OCI-LY1 (cell line): ENCODE results near the gene TMEM236.

Source experiments
- H2AFZ ChIP-seq: fragments of 200-600 bp; sonication (generic), shearing (Covaris generic); 2 replicates; pipeline ENCODE4 v1.6.0; 2014; ENCODE audit warnings: antibody characterized with exemption, mild to moderate bottlenecking, low read length
- H3F3A ChIP-seq: fragments of 200-600 bp; sonication (generic), shearing (Covaris generic); 2 replicates; pipeline ENCODE4 v1.6.0; 2014; ENCODE audit warnings: mild to moderate bottlenecking, antibody characterized with exemption, low read length, moderate library complexity; ENCODE audit not compliant: insufficient read depth
- H3K27ac ChIP-seq: fragments of 200-600 bp; sonication (generic); 2 replicates; pipeline ENCODE4 v1.5.1; 2014; ENCODE audit warnings: low read length, mixed run types, mild to moderate bottlenecking, low read depth; ENCODE audit not compliant: poor library complexity, severe bottlenecking
- H3K27me3 ChIP-seq: fragments of 200-600 bp; sonication (generic); 2 replicates; pipeline ENCODE4 v1.6.0; 2014; ENCODE audit warnings: antibody characterized with exemption, mild to moderate bottlenecking, low read length, moderate library complexity; ENCODE audit not compliant: insufficient read depth
- H3K36me3 ChIP-seq: fragments of 200-600 bp; sonication (generic); 2 replicates; pipeline ENCODE4 v1.6.1; 2014; ENCODE audit warnings: mild to moderate bottlenecking, antibody characterized with exemption, low read length, moderate library complexity, mixed read lengths; ENCODE audit not compliant: insufficient read depth
- H3K4me1 ChIP-seq: fragments of 200-600 bp; sonication (generic); 2 replicates; pipeline ENCODE4 v1.5.1; 2014; ENCODE audit warnings: mild to moderate bottlenecking, low read length, moderate library complexity; ENCODE audit not compliant: insufficient read depth, severe bottlenecking
- H3K4me2 ChIP-seq: fragments of 200-600 bp; sonication (generic), shearing (Covaris generic); 2 replicates; pipeline ENCODE4 v1.6.1; 2014; ENCODE audit warnings: low read length
- H3K4me3 ChIP-seq: fragments of 200-600 bp; sonication (generic); 2 replicates; pipeline ENCODE4 v1.5.1; 2014; ENCODE audit warnings: low read length, low read depth, mild to moderate bottlenecking, mixed read lengths; ENCODE audit not compliant: poor library complexity, severe bottlenecking
- H3K79me2 ChIP-seq: fragments of 200-600 bp; shearing (Covaris generic); 2 replicates; pipeline ENCODE4 v1.6.1; 2016; ENCODE audit warnings: mixed run types, low read length, mixed read lengths; ENCODE audit not compliant: insufficient read depth
- H3K9ac ChIP-seq: fragments of 200-600 bp; sonication (generic), shearing (Covaris generic); 2 replicates; pipeline ENCODE4 v1.6.1; 2014; ENCODE audit warnings: mild to moderate bottlenecking, low read length, mixed read lengths
- H3K9me2 ChIP-seq: fragments of 200-600 bp; sonication (generic), shearing (Covaris generic); 2 replicates; pipeline ENCODE4 v1.6.1; 2014; ENCODE audit warnings: low read depth, mild to moderate bottlenecking, low read length, mixed read lengths
- H3K9me3 ChIP-seq: fragments of 200-600 bp; shearing (Covaris generic); 2 replicates; pipeline ENCODE4 v1.6.1; 2014; ENCODE audit warnings: low read length, mixed read lengths
- H4K20me1 ChIP-seq: fragments of 200-600 bp; sonication (generic), shearing (Covaris generic); 2 replicates; pipeline ENCODE4 v1.6.0; 2016; ENCODE audit warnings: mild to moderate bottlenecking, low read length; ENCODE audit not compliant: insufficient read depth
- EZH2 ChIP-seq: fragments of 200-600 bp; sonication (generic), shearing (Covaris generic); IDR thresholded peaks from 2 replicates; pipeline ENCODE4 v1.8.0; 2017; ENCODE audit warnings: borderline replicate concordance, mixed run types, mild to moderate bottlenecking, antibody characterized with exemption, low read length, moderate library complexity, mixed read lengths
- TF ChIP-seq, protein P1 (sequence below): fragments of 200-600 bp; sonication (generic), shearing (Covaris generic); IDR thresholded peaks from 2 replicates; pipeline ENCODE4 v1.5.1; 2017; ENCODE audit warnings: mild to moderate bottlenecking, antibody characterized with exemption, low read length, moderate library complexity, mixed read lengths

The TMEM236 gene

DNA sequence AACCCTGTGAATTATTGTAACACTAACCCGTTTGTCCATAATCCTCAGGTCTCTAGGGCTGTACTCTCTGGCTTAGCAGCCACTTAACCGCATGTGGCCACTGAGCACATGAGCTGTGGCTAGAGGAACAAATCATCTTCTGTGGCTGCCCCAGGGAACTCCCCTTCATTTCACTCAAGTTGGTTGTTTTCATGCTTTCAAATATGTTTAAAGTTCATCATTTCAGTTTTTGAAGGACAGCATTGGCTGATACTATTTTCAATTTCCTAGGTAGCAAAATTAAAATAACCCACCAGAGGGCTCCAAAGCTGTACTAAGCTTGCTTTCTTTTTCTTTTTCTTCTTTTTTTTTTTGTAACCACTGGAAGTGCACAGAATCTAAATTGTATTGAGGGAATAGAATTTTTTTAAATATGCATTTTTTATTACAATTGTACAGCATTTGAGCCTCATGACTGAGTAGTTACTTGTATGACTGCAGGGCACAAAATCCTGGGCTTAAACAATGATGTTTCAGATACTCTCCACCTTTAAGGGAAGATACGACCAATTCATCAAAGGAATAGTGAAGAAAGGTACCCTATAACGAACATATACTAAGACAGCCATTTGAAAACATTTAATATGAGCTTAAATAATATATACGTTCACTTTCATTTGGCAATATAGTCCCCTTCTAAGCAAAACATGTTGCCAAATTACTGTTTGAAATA lies 95.7 kb downstream of the TMEM236 start:
- Histone ChIP-seq H4K20me1 (no peaks in the 10 kb centered on the region), H3K4me2 (no peak overlapping the region), H3K27me3 (no peaks in the 10 kb centered on the region), H2AFZ (no peak overlapping the region), H3K9ac (no peak overlapping the region), H3K4me3 (no peak overlapping the region), H3K27ac (no peak overlapping the region), H3K4me1 (no peaks in the 10 kb centered on the region), H3K79me2 (no peaks in the 10 kb centered on the region), H3F3A (no peaks in the 10 kb centered on the region), H3K9me2 (no peaks in the 10 kb centered on the region), H3K9me3 (no peaks in the 10 kb centered on the region), H3K36me3 (no peaks in the 10 kb centered on the region)
- TF ChIP-seq, protein P1, sequence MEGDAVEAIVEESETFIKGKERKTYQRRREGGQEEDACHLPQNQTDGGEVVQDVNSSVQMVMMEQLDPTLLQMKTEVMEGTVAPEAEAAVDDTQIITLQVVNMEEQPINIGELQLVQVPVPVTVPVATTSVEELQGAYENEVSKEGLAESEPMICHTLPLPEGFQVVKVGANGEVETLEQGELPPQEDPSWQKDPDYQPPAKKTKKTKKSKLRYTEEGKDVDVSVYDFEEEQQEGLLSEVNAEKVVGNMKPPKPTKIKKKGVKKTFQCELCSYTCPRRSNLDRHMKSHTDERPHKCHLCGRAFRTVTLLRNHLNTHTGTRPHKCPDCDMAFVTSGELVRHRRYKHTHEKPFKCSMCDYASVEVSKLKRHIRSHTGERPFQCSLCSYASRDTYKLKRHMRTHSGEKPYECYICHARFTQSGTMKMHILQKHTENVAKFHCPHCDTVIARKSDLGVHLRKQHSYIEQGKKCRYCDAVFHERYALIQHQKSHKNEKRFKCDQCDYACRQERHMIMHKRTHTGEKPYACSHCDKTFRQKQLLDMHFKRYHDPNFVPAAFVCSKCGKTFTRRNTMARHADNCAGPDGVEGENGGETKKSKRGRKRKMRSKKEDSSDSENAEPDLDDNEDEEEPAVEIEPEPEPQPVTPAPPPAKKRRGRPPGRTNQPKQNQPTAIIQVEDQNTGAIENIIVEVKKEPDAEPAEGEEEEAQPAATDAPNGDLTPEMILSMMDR, result peak; percentile 49
- no peak for TF ChIP-seq EZH2

DNA sequence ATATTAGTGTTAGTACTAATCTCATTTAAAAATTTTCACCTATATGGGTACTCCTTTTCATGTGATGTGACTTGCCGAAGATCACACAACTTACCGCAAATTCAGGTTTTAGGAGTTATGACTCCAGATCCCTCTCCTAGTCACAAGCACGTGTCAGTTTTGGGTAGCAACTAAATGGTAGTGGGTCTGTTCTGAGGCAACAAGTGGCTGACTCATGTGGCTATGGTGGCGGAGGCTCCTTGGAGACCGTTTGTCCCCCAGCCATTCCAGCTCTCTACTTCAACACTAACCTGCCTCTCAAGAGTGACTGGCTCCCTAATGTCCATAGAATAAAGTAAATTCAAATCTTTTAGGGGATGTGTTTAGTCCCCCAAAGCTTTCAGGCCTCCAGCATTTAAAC lies 96.6 kb downstream of the TMEM236 start:
- Histone ChIP-seq H4K20me1 (no peaks in the 10 kb centered on the region), H3K4me2 (no peak overlapping the region), H2AFZ (no peak overlapping the region), H3K27me3 (no peaks in the 10 kb centered on the region), H3K4me3 (no peak overlapping the region), H3K4me1 (no peaks in the 10 kb centered on the region), H3K9ac (no peak overlapping the region), H3K9me3 (no peaks in the 10 kb centered on the region), H3K27ac (no peak overlapping the region), H3K9me2 (no peaks in the 10 kb centered on the region), H3K36me3 (no peaks in the 10 kb centered on the region), H3F3A (no peaks in the 10 kb centered on the region), H3K79me2 (no peaks in the 10 kb centered on the region)
- TF ChIP-seq EZH2, result no peak
- TF ChIP-seq, protein P1, result no peak
